Activated CD8-positive, alpha-beta memory T cell treated with anti-CD3 and anti-CD28 coated beads for 24 hours (primary cell): ENCODE data around the gene ZNF501.
A peak's percentile ranks its signal among the peaks of the same experiment; 100 is the strongest.

Experiments used
- DNase-seq: peaks from one replicate; pipeline ENCODE4 v3.0.0-alpha.2; 2020

ZNF501 gene

DNA sequence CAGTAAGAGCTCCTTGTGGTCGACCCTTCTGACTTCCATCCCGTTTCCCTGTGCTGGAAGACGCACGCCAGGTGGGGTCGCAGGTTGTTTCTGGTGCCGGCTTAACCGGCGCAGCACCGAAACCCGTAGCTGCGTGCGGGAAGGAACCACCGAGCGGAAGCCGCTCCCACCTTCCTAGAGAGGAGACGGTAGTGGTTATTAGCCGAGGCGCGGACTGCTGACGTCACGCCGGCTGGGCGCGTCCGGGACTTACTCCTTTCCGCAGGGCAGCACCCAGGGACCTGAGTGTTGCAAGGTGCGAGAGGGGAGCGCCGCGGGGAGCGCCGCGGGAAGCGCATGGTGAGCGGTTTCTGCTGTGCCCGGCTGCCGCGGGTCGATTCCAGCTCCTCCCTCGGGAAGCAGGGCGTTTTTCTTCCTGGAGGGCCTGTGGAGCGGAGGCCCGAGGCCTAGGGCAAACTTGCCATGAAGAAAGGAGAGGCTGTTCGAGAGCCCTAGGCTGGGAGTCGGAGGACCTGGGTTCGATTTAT lies at the start of gene ZNF501:
ZNF501 (plus strand) TSS at position 252 of the 527 bp plus-strand sequence. CDS start 4,787 bp downstream, outside the sequence.
- peak; percentile 92 for DNase-seq

- DNase-seq = no peak
These were observed 48.4 kb upstream of the ZNF501 start for GRCh38 chr3:44680921-44681455.

- DNase-seq = no peak
These were observed 47.1 kb upstream of the ZNF501 start for GRCh38 chr3:44682182-44682896.

- DNase-seq = peak; percentile 83
These were observed 44.2 kb upstream of the ZNF501 start for GRCh38 chr3:44685128-44685800.

- no peak for DNase-seq
These were observed 41.5 kb upstream of the ZNF501 start for GRCh38 chr3:44687898-44688297.

GRCh38 chr3:44712455-44713075 lies 16.9 kb upstream of the ZNF501 start, which contains the start of gene ZNF502:
ZNF502 (plus strand) TSS chr3:44712660; CDS start chr3:44720262, 7,602 bp downstream.
- DNase-seq = peak; percentile 83

GRCh38 chr3:44721231-44722102 lies 8.0 kb upstream of the ZNF501 start:
- DNase-seq = no peak

DNA sequence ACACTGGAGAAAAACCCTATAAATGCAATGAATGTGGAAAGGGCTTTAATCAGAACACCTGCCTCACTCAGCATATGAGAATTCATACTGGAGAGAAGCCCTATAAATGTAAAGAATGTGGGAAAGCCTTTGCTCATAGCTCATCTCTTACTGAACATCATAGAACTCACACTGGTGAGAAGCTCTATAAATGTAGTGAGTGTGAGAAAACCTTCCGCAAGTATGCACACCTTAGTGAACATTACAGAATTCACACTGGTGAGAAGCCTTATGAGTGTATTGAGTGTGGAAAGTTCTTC lies 7.4 kb upstream of the ZNF501 start:
- DNase-seq = no peak

DNA sequence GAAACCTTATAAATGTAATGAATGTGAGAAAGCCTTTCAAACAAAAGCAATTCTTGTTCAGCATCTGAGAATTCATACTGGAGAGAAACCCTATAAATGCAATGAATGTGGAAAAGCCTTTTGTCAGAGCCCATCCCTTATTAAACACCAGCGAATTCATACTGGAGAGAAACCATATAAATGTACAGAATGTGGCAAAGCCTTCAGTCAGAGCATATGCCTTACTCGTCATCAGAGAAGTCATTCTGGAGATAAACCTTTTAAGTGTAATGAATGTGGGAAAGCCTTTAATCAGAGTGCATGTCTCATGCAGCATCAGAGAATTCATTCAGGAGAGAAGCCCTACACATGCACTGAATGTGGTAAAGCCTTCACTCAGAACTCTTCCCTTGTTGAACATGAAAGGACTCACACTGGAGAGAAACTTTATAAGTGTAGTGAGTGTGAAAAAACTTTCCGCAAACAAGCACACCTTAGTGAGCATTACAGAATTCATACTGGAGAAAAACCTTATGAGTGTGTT lies 5.3 kb downstream of the ZNF501 start:
- no peak for DNase-seq

DNA sequence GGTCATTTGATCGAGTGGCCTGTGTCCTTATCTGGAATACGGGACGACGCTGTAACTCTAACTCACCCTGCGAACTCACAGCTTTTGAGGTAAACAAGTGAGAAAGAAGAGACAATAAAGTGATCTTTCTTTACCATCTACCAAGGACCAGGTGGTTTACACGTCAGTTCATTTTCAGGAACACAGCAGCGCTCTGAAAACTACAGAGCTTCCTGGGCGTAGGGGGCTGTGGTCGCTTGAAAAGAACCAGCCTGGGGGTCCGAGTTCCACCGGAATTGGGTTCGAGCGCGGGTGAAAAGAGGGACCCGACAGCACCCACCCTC lies 31.6 kb downstream of the ZNF501 start:
- DNase-seq = no peak

DNA sequence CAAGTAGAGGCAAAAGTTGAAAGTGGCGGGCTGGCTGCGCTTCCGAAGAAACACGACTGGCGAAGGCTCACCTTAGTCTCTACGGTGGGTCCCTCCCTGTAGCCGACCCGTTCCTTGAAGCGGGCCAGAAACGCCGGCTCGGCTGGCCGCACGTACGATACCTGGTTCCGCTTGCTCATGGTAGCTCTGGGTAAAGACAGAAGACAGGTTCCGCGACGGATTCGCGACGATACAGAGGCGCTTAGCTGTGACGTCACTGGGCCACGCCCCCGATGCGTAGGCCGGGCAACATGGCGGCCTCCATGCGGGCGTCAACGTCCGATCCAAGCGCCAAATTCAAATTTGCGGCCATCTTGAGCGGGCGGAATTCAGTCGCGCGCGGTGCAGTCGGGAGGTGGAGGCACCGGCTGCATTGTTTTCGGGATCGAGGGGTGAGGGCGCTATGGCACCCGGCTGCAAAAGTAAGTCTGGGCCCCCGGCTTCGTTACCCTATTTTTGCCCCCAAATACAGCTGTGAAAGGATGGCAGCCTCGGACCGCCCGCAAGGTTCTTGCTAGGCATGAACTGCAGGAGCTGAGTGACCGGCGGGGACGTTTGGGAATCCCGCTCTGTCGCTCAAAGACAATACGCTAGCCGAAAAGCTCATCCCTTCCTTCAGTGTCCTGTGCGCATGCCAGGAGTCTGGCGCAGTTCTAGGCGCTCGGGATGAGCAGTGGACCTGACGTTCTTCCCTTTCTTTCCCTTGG lies 32.2 kb downstream of the ZNF501 start, which contains the start of the genes KIAA1143 and KIF15:
KIAA1143 (minus strand) TSS at position 196 of the 746 bp plus-strand sequence; CDS start at position 179, 17 bp downstream.
KIF15 (plus strand) TSS at position 371 of the 746 bp plus-strand sequence; CDS start at position 443, 72 bp downstream.
- peak; percentile 99 for DNase-seq

- DNase-seq = no peak
These were observed 32.8 kb downstream of the ZNF501 start for GRCh38 chr3:44762170-44762677.

- DNase-seq = no peak
These were observed 33.3 kb downstream of the ZNF501 start for GRCh38 chr3:44762690-44763089.

GRCh38 chr3:44764248-44764647 lies 34.8 kb downstream of the ZNF501 start:
- DNase-seq = no peak

DNA sequence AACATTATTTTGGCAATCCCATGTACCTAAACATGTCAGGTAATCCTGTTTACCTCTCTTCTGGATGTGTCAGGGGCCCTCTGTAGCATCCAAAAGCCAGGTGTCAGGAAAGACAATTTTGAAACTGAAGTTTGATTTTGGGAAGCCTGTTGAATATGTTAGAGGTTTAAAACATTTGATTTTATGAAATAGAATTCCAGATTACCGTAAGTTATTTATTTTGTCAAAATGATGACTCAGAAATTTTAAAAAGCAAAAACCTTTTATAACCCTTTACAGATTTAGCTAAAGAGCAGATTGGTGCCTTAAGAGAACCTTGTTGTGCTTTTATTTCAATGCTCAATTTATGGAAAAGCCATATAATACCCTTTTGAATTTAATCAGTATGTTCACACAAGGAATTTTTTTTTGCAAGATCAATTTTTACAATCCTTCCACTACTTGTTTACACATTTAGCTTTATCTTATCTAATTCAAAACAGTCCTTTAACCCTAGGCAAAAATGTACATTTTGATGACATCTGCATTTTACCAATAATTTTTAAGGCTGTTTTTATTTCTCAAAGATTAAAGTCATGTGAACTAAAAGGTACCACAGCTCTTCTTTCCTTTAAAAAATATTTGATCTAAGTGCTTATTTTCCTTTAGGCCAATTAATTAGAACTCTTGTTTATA lies 42.1 kb downstream of the ZNF501 start:
- DNase-seq = no peak

- DNase-seq = no peak
These were observed 42.6 kb downstream of the ZNF501 start for GRCh38 chr3:44772099-44772442.

DNA sequence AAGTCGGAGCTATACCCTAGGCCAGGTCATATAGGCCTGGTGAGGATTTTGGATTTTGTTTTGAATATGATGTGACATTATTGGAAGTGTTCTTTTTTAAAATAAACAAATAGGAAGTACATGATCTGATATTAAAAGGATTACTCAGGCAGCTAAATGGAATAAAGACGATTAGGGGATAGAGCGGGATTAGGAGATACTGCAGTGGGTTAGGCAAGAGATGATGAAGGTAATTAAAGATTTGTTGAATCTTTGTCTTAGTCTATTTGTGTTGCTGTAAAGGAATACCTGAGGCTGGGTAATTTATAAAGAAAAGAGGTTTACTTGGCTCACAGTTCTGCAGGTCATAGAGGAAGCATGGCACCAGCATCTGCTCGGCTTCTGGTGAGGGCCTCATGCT lies 53.5 kb downstream of the ZNF501 start:
- no peak for DNase-seq
